Myocyte (in vitro differentiated cells): ENCODE measurements around the gene C12orf57. TPM values are rescaled to one million over a fixed set of nuclear protein-coding genes. Genes with fewer than 3 reads are reported as not detected.
A peak's percentile ranks its signal among the peaks of the same experiment; 100 is the strongest.

Source experiments
- DNase-seq: peaks from one replicate; pipeline ENCODE4 v3.0.0-alpha.2; 2012; ENCODE audit warnings: low read depth
- total RNA-seq: library from RNA; depleted of rRNA; stranded (reverse); fragments of >200 nt; gene quantifications from 2 replicates; pipeline ENCODE4 v1.2.3, GENCODE V29; 2014

C12orf57 gene
- total RNA-seq, 1 donor from 2014 or later, result 116 TPM

GRCh38 chr12:6952121-6952862, 8.5 kb downstream of the C12orf57 start:
- DNase-seq, result no peak

DNA sequence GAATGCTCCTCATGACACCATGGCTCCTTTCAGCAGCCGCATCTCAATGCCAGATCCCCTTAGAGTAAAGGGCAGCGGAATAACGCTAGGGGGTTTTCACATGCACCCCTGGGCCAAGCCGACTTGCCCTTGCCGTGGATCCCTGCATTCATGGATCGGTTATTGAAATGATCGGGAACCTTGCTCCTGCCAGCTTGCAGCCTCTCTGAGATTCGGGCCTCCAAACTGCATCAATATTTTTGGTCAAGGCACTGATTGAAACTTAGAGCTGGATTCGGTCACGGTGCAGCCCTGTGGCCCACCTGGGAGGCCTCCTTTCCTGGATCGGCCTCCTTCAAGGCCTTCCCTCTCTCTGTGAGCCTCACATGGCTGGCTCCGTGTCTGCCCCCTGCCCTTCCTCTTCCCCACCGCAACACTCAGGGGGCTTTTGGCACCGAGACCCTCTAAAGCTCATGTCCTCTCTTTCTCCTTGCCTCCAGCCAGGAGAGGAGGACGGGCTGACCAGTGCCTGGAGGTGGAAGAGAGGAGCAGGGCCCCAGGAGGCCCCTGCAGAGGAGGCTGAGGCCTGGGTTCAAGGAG, 9.1 kb downstream of the C12orf57 start:
- DNase-seq, result no peak

GRCh38 chr12:6953442-6954315, 9.9 kb downstream of the C12orf57 start:
- DNase-seq, result no peak

GRCh38 chr12:6954316-6955107, 10.7 kb downstream of the C12orf57 start:
- no peak for DNase-seq

DNA sequence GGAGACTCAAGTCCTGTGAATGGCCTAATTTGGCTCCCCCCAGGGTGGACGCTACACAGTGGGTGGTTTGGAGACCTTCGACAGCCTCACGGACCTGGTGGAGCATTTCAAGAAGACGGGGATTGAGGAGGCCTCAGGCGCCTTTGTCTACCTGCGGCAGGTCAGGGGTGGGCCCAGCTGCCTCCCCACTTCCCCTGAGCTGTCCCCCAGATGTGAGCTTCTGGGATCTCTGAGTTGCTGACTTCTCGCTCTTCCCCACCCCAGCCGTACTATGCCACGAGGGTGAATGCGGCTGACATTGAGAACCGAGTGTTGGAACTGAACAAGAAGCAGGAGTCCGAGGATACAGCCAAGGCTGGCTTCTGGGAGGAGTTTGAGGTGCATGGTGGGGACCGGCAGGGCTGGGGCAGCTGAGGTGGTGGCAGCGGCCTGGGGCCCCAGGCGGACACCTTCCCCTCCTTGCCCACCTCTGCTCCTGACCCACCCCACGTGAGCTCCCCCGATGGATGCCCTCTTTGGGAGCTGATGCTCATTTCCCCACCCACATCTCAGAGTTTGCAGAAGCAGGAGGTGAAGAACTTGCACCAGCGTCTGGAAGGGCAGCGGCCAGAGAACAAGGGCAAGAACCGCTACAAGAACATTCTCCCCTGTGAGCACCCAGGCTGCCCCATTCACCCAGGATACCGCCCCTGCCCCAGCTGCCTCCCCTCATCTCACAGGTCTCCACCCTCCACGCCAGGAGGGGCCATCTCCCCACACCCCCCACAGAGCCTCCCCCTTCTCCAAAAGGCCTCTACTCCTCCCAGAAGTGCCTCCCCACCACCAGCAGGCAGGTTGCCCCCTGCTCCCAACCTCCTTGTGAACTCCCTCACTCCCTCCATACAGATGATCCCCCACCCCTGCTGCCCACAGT, 11.5 kb downstream of the C12orf57 start:
- DNase-seq, result no peak

DNA sequence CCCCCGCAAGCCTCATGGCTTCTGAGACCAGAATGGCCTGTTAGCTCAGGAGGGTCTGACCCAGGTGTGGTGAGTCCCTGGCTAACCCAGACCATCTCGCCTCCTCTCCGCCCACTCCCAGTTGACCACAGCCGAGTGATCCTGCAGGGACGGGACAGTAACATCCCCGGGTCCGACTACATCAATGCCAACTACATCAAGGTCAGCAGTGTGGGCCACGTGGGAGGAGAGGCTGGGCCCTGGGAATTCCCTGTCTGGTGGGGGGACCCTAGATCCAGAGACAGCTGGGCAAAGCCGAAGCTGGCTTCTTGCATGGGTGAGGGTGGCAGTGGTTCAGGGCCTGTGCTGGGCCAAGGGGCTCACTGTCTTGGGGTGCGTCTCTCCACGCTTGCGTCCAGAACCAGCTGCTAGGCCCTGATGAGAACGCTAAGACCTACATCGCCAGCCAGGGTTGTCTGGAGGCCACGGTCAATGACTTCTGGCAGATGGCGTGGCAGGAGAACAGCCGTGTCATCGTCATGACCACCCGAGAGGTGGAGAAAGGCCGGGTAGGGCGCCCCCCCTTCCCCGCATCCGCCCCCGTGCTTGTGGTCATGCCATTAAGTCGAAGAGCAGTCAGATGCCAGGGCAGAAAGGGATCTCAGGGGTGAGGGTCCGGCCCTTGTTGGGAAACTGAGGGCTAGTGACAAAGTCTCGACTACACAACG, 12.4 kb downstream of the C12orf57 start:
- DNase-seq, result no peak

DNA sequence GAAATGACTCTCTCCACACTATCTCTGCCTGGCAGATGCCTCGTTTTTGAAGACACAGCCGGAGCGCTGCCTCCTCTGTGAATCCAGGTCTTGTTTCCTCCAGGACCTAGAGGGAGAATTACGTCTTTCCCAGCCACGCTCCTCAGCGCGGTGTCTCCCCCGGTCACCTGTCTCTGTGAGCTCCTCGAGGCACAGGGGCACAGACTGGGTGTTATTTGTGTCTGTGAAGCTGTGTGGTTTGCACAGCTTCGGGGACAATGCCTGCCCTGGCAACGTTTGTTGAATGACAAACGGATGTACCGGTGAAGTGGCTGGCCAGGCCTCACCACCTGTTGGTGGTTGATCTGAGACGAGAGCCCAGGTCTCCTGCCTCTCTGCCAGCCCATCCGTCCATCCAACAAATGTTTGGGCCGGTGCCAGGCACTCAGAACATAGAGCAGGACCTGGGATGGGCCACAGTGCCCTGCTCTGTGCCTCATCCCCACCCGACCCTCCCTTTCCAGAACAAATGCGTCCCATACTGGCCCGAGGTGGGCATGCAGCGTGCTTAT, 13.4 kb downstream of the C12orf57 start:
- DNase-seq, result peak; percentile 43

- DNase-seq, result no peak
Observed at GRCh38 chr12:6957741-6958608, 14.2 kb downstream of the C12orf57 start.

- no peak for DNase-seq
Observed at GRCh38 chr12:6958609-6959057, 14.8 kb downstream of the C12orf57 start.

- no peak for DNase-seq
Observed at GRCh38 chr12:6959058-6959804, 15.4 kb downstream of the C12orf57 start.

DNA sequence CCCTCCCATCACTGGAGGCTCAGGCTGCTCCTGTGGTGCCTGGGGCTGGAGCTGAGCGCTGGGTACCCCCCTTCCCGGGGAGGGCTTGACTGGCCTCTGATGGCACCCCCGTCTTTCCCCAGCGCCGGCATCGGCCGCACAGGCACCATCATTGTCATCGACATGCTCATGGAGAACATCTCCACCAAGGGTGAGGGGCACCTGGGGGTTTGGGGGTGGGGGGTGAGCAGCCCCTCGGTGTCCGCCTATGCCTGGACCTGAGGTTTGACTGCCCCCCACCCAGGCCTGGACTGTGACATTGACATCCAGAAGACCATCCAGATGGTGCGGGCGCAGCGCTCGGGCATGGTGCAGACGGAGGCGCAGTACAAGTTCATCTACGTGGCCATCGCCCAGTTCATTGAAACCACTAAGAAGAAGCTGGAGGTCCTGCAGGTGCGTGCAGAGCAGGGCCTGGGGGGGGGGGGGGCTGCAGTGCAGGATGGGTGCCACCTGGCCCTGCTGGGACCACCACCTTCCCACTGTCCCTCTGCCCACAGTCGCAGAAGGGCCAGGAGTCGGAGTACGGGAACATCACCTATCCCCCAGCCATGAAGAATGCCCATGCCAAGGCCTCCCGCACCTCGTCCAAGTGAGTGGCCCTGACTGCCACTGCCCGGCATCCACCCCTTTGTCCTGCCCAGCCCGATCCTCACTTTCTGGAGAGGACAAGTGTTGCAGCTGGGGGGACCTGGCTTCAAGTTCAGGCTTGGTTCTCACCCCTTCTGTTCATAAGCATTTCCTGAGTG, 16.2 kb downstream of the C12orf57 start:
- DNase-seq, result no peak

- no peak for DNase-seq
Observed at GRCh38 chr12:6960593-6961277, 16.9 kb downstream of the C12orf57 start.

- peak; percentile 79 for DNase-seq
Observed at GRCh38 chr12:6961278-6961694, 17.5 kb downstream of the C12orf57 start.

GRCh38 chr12:6961695-6962284, 18.0 kb downstream of the C12orf57 start:
- peak; percentile 79 for DNase-seq

DNA sequence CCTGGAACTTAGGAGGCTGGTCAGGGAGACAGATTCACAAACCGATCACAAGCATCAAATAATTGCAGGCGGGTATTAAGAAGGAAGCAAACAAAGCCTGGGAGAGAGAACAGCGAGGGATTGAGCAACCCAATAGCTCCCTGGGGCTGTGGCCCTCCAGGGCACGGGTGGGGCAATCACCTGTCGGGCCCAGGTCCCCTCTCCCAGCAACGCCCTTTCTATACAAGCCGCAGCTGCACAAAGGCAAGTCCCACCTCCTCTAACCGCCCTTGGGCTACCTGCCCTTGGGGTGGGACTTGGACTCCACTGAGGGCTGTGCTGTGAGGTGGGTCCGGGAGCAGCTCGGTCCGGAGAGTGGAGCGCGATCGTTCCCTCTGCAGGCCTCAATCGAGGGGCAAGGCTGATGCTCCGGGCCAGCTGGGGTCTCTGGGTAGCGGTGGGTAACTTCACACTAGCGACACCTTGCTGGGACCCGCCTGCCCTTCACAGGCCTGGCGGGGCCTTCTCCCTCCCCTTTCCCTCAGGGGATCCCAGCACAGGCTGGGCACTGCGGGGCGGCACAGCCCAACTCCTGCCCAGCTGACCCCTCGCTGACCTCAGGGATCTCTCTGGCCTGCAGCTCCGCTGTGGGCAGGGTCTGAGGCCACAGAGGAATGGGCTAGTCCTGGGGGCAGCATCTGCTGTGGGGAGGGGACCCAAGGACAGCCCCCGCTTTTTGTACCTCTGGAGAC, 18.6 kb downstream of the C12orf57 start:
- DNase-seq, result no peak
